ENCODE measurements around the gene DMBX1. TPM values are rescaled to one million over a fixed set of nuclear protein-coding genes. Genes with fewer than 3 reads are reported as not detected.

The DMBX1 gene
- total and polyA plus RNA-seq, 2 of the 4 experiments (the other 2 are of a cell fraction), result not detected

DNA sequence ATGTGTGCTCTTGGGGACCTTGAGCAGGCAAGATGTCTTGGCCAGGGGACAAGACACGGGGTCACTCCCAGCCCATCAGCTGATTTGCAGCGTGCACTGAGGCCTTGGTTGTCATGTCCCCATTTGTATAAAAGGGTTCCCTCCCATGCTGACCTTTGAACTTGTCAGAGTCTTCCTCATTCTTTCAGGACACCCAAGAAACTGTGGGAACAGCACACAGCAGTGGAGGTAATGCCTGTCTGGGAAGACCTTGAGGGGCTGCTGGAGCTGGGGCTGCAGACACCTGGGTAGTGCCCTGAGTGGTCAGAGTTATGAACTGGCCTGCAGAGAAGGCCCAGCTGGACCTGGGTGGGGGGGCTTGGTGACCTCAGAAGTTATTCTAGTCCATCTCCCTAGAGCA is 49.2 kb upstream of the DMBX1 start:
- H3K9ac ChIP-seq (ENCODE audit: low read depth, low read length), result no peak overlapping the region
- H4K5ac ChIP-seq (ENCODE audit: low read depth, low read length), result no peak overlapping the region
- ChIA-PET POLR2A (ENCODE audit: unreplicated experiment) (no interaction called here), CTCF (no interaction called here)
- H4K91ac ChIP-seq (ENCODE audit: insufficient read depth, low read depth, low read length), result no peak overlapping the region
- no peaks in the 10 kb centered on the region for H3K4me1 ChIP-seq (ENCODE audit: control insufficient read depth, insufficient read depth, low read length)
- H3K4ac ChIP-seq (ENCODE audit: low read depth, low read length), result no peak overlapping the region
- H3K36me3 ChIP-seq (ENCODE audit: control insufficient read depth, insufficient read depth, low read length), result no peaks in the 10 kb centered on the region
- H2AK9ac ChIP-seq (replicated peaks; ENCODE audit: low read depth, low read length, poor library complexity), result no peak overlapping the region
- H3K14ac ChIP-seq (replicated peaks; ENCODE audit: low read depth, low read length), result no peak overlapping the region
- WGBS, 2 experiments (ENCODE audit: extremely low coverage in 2 of 2, insufficient read length in 1 of 2), result 71% methylated on average over 1 of the region's 2 CpGs; no CpG with 5 or more reads in 1 of the 2 experiments
- intact Hi-C loops (cut with micrococcal nuclease) (no loop called here), in situ Hi-C loops (cut with MboI; ENCODE audit: low sequenced_read_pairs) (no loop called here), dilution Hi-C loops (cut with HindIII; ENCODE audit: low sequenced_read_pairs, unreplicated experiment) (no loop called here)
- H3K23ac ChIP-seq (ENCODE audit: low read depth, low read length), result no peak overlapping the region
- ATAC-seq (ENCODE audit: low read depth), result no peak
- no peak overlapping the region for H3K18ac ChIP-seq (ENCODE audit: low read depth, low read length)
- H2AFZ ChIP-seq (replicated peaks; ENCODE audit: low read length, poor library complexity), result no peak overlapping the region
- no peak overlapping the region for H3K56ac ChIP-seq (ENCODE audit: extremely low read depth, insufficient read depth, low read length)
- no peaks in the 10 kb centered on the region for H3K9me3 ChIP-seq (ENCODE audit: control insufficient read depth, insufficient read depth, low read length)
- no TSS peak for BruUV-seq (replicated peaks)
- no peak overlapping the region for H2AK5ac ChIP-seq (ENCODE audit: low read depth, low read length)
- DNase-seq, result no peak
- H2BK120ac ChIP-seq (ENCODE audit: low read depth, low read length), result no peak overlapping the region
- H2BK5ac ChIP-seq (ENCODE audit: low read depth, low read length, poor library complexity, severe bottlenecking), result no peak overlapping the region
- H3K9me1 ChIP-seq (ENCODE audit: insufficient read depth, low read length), result peaks cover 2% of the 10 kb centered on the region; the same call in 1 of the 2 replicates
- H3K4me2 ChIP-seq (ENCODE audit: low read depth, low read length), result no peak overlapping the region
- H4K8ac ChIP-seq (ENCODE audit: low read depth in 2 of 2, low read length in 2 of 2), result no peak overlapping the region
- no peak overlapping the region for H2BK20ac ChIP-seq (ENCODE audit: low read depth, low read length)
- peaks cover 32% of the 10 kb centered on the region for H3K27me3 ChIP-seq (ENCODE audit: control insufficient read depth, insufficient read depth, low read length)
- TF ChIP-seq NFE2L2 (IDR thresholded peaks at IDR 0.05; ENCODE audit: low read depth, low read length) (no peak), MXI1 (IDR thresholded peaks at IDR 0.05; ENCODE audit: borderline replicate concordance, low read depth, low read length) (no peak), POLR2A (IDR thresholded peaks at IDR 0.05; ENCODE audit: low read depth, low read length) (no peak)
- H2BK15ac ChIP-seq (ENCODE audit: low read depth, low read length), result no peak overlapping the region
- no peak overlapping the region for H3K27ac ChIP-seq (ENCODE audit: insufficient read depth, low read length)
- no peaks in the 10 kb centered on the region for H3K79me1 ChIP-seq (ENCODE audit: low read depth in 1 of 2, low read length in 2 of 2)
- H3K4me3 ChIP-seq (ENCODE audit: insufficient read depth, low read depth, low read length), result no peak overlapping the region
- no peaks in the 10 kb centered on the region for H4K20me1 ChIP-seq (ENCODE audit: insufficient read depth, low read length)
